Nephron progenitor cell (in vitro differentiated cells): ENCODE data around the gene JMJD1C.
"Not testable (repeated sequence)": the region's sequence is repeated elsewhere in the genome, so short reads cannot be mapped to it uniquely, and the experiment has no call there.

Experiments
- DNase-seq: peaks from one replicate; pipeline ENCODE4 v3.0.0; 2021
- H3K27ac Mint-ChIP-seq: 2 replicates; pipeline ENCODE4 v1.8.0; 2021; ENCODE audit warnings: mild to moderate bottlenecking, moderate library complexity, mixed read lengths
- H3K27me3 Mint-ChIP-seq: 2 replicates; pipeline ENCODE4 v1.8.0; 2021; ENCODE audit warnings: mild to moderate bottlenecking, low read depth, mixed read lengths; ENCODE audit not compliant: poor library complexity
- H3K36me3 Mint-ChIP-seq: 2 replicates; pipeline ENCODE4 v1.8.0; 2021; ENCODE audit warnings: low read depth, mixed read lengths
- H3K4me1 Mint-ChIP-seq: 2 replicates; pipeline ENCODE4 v1.8.0; 2021; ENCODE audit warnings: mixed read lengths
- H3K4me3 Mint-ChIP-seq: 2 replicates; pipeline ENCODE4 v1.8.0; 2021; ENCODE audit warnings: mild to moderate bottlenecking, moderate library complexity, mixed read lengths
- H3K9me3 Mint-ChIP-seq: 2 replicates; pipeline ENCODE4 v1.8.0; 2021; ENCODE audit warnings: mild to moderate bottlenecking, moderate library complexity, mixed read lengths
- TF ChIP-seq, protein P1 (sequence below): fragments of 200-600 bp; sonication (generic); IDR thresholded peaks from 2 replicates; pipeline ENCODE4 v1.5.0; 2021; ENCODE audit warnings: antibody characterized with exemption

The JMJD1C gene

DNA sequence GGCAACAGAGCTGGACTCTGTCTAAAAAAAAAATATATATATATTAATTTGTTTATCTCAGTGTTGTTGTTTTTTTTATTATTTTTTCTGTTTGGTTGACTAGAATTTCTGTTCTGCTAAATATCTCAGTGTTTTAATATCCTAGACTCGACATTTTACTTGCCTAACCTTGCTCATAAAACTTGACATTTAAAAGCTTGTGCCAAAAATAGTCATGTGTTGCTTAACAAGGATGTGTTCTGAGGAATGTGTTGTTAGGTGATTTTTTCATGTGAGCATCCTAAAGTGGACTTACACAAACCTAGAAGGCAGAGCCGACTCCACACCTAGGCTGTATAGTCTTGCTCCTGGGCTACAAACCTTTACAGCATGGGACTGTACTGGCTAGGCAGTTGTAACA is 309.5 kb downstream of the JMJD1C start:
- Mint-ChIP-seq H3K4me3 (no peak overlapping the region), H3K27me3 (no peaks in the 10 kb centered on the region), H3K36me3 (peaks cover 27% of the 10 kb centered on the region), H3K9me3 (no peaks in the 10 kb centered on the region), H3K27ac (no peak overlapping the region), H3K4me1 (no peaks in the 10 kb centered on the region)
- no peak for DNase-seq
- TF ChIP-seq, protein P1, sequence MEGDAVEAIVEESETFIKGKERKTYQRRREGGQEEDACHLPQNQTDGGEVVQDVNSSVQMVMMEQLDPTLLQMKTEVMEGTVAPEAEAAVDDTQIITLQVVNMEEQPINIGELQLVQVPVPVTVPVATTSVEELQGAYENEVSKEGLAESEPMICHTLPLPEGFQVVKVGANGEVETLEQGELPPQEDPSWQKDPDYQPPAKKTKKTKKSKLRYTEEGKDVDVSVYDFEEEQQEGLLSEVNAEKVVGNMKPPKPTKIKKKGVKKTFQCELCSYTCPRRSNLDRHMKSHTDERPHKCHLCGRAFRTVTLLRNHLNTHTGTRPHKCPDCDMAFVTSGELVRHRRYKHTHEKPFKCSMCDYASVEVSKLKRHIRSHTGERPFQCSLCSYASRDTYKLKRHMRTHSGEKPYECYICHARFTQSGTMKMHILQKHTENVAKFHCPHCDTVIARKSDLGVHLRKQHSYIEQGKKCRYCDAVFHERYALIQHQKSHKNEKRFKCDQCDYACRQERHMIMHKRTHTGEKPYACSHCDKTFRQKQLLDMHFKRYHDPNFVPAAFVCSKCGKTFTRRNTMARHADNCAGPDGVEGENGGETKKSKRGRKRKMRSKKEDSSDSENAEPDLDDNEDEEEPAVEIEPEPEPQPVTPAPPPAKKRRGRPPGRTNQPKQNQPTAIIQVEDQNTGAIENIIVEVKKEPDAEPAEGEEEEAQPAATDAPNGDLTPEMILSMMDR = no peak

- no peak for DNase-seq
- H3K4me3 Mint-ChIP-seq = no peak overlapping the region
- H3K9me3 Mint-ChIP-seq = no peaks in the 10 kb centered on the region
- H3K27ac Mint-ChIP-seq = no peak overlapping the region
- H3K27me3 Mint-ChIP-seq = no peaks in the 10 kb centered on the region
- TF ChIP-seq, protein P1 = no peak
- no peaks in the 10 kb centered on the region for H3K4me1 Mint-ChIP-seq
- H3K36me3 Mint-ChIP-seq = peaks cover 33% of the 10 kb centered on the region
Observed at GRCh38 chr10:63155388-63156020, 310.3 kb downstream of the JMJD1C start.

- H3K36me3 Mint-ChIP-seq = peaks cover 39% of the 10 kb centered on the region
Observed at GRCh38 chr10:63154546-63155387, 311.0 kb downstream of the JMJD1C start.

DNA sequence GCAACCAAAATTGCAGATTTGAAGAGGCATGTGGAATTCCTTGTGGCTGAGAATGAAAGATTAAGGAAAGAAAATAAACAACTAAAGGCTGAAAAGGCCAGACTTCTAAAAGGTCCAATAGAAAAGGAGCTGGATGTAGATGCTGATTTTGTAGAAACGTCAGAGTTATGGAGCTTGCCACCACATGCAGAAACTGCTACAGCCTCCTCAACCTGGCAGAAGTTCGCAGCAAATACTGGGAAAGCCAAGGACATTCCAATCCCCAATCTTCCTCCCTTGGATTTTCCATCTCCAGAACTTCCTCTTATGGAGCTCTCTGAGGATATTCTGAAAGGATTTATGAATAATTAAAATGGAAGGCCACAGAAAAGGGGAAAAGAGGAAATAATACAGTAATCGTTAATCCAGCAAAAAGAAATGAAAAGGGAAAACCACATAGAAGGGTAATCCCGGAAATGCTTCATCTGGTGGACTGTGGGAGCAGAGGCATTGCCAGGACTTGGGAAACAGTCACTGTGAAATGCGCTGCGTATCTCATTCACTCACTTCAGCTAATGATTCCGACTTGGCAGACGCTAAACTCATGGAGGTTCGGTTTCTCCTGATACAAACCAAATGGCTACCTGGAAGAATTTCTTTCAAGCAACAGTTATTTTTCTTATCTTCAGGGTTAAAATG is 311.8 kb downstream of the JMJD1C start:
- not testable (repeated sequence) for H3K4me1 Mint-ChIP-seq, H3K4me3 Mint-ChIP-seq, DNase-seq, H3K9me3 Mint-ChIP-seq, H3K27ac Mint-ChIP-seq, H3K27me3 Mint-ChIP-seq
- peaks cover 43% of the 10 kb centered on the region for H3K36me3 Mint-ChIP-seq

More at GRCh38 chr10:63154546-63155387, 311.0 kb downstream of the JMJD1C start:
- Mint-ChIP-seq H3K4me3 (no peak overlapping the region), H3K4me1 (no peaks in the 10 kb centered on the region), H3K27me3 (no peaks in the 10 kb centered on the region), H3K9me3 (no peaks in the 10 kb centered on the region), H3K27ac (no peak overlapping the region)
- TF ChIP-seq, protein P1 = no peak
- no peak for DNase-seq

DNA sequence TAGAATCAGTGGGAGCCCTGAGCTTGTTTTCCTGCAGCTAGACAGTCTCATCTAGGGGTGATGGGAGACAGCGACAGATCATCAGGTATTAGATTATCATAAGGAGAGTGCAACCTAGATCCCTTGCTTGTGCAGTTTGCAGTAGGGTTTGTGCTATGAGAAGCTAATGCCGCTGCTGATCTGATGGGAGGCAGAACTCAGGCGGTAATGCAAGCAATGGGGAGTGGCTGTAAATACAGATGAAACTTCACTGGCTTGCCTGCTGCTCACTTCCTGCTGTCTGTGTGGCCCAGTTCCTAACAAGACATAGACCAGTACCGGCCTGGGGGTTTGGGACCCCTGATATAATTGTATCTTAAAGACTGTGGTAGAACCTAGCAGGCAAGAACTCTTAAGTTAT is 315.0 kb downstream of the JMJD1C start:
- Mint-ChIP-seq H3K4me3 (no peak overlapping the region), H3K36me3 (peaks cover 65% of the 10 kb centered on the region), H3K27ac (no peak overlapping the region), H3K9me3 (no peaks in the 10 kb centered on the region), H3K4me1 (no peaks in the 10 kb centered on the region), H3K27me3 (no peaks in the 10 kb centered on the region)
- DNase-seq = no peak
- TF ChIP-seq, protein P1 = no peak

- Mint-ChIP-seq H3K36me3 (peaks cover 54% of the 10 kb centered on the region), H3K27ac (no peak overlapping the region), H3K27me3 (no peaks in the 10 kb centered on the region), H3K4me1 (no peaks in the 10 kb centered on the region), H3K4me3 (no peak overlapping the region), H3K9me3 (no peaks in the 10 kb centered on the region)
- DNase-seq = no peak
- TF ChIP-seq, protein P1 = no peak
Observed at GRCh38 chr10:63146503-63146902, 319.3 kb downstream of the JMJD1C start.
